Measurements from ENCODE around the gene SPACDR.
A peak's percentile ranks its signal among the peaks of the same experiment; 100 is the strongest.

Gene SPACDR

GRCh38 chr7:100433592-100434296 lies 30.3 kb downstream of the SPACDR start:
- no peak for DNase-seq

DNA sequence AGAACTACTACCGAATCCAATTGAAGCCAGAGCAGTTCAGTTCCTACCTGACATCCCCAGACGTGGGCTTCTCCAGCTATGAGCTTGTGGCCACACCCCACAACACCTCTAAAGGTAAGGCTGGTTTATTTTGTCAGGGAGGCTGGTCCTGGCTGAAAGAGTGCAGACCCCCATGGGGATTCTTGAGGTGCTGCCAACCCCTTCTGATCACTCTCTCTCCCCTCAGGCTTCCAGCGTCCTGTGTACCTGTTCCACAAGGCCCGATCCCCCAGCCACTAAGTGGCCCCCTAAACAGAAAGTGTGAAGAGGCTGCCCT lies 30.8 kb downstream of the SPACDR start:
- no peak for DNase-seq

- no peak for DNase-seq
These were observed 31.3 kb downstream of the SPACDR start for GRCh38 chr7:100432621-100433275.

GRCh38 chr7:100432053-100432452 lies 32.0 kb downstream of the SPACDR start:
- no peak for DNase-seq

- no peak for DNase-seq
These were observed 32.7 kb downstream of the SPACDR start for GRCh38 chr7:100431286-100431735.

GRCh38 chr7:100430493-100431285 lies 33.4 kb downstream of the SPACDR start:
- no peak for DNase-seq

DNA sequence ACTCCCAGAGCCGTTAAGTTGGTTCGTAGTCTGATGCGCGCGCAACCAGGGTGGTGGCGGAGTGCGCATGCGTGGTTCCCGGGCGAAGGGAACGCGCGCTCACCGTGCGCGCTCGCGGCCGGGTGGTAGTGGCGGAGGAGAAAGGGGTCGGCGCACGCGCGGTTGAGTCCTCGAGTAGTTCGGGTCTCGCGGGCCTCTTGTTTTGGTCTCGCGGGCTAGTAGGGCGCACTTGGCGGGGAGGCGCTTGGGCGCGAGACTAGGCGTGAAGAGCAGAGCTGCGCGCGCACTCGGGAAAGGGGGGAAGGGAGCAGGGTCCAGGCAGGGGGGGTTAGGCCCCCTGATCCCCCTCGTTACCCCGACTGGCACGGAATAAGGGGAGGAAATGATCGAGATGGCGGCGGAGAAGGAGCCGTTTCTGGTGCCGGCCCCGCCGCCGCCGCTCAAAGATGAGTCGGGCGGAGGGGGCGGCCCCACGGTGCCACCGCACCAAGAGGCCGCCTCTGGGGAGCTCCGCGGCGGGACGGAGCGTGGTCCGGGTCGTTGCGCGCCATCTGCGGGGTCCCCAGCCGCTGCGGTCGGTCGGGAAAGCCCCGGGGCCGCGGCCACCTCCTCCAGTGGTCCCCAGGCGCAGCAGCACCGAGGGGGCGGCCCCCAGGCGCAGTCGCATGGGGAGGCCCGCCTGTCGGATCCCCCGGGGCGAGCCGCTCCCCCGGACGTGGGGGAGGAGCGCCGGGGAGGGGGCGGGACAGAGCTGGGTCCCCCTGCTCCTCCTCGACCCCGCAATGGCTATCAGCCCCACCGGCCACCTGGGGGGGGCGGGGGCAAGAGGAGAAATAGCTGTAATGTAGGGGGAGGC lies 34.2 kb downstream of the SPACDR start, which contains the start of gene MEPCE:
Gene MEPCE (plus strand): TSS at position 195 of the 856 bp plus-strand sequence. CDS start 188 bp downstream, at position 383.
- peak; percentile 97 for DNase-seq

DNA sequence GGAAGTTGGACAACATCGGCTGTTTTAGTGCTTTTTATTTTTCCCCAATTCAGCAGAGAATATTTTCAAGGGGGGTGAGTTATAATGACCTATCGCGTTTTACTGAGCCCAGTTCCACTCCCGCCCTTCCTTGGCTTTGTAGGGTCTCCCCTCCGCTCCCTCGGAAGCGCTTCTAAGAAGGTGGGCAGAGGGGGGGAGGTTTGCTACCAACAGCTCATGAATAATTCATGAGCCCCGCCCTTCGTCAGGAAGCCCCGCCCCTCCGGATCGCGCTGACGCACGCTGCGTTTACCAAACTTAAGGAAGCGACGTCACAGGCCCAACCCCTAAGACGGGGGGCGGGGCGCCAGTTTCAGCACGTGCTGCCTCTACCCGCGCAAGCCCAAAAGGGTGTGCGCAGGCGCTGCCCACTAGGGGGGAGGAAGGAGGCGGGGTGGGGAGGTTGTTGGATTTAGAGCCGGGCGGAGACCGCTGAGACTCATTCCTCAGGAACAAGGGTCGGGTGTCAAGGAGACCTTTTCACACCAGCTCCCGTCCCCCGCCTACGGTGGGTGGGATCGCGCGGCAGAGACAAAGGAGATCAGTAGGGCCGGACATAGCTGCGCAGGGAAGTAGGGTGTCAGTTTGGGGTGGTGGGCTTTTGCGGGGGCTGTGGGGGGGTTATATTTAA lies 35.0 kb downstream of the SPACDR start:
- peak; percentile 99 for DNase-seq

DNA sequence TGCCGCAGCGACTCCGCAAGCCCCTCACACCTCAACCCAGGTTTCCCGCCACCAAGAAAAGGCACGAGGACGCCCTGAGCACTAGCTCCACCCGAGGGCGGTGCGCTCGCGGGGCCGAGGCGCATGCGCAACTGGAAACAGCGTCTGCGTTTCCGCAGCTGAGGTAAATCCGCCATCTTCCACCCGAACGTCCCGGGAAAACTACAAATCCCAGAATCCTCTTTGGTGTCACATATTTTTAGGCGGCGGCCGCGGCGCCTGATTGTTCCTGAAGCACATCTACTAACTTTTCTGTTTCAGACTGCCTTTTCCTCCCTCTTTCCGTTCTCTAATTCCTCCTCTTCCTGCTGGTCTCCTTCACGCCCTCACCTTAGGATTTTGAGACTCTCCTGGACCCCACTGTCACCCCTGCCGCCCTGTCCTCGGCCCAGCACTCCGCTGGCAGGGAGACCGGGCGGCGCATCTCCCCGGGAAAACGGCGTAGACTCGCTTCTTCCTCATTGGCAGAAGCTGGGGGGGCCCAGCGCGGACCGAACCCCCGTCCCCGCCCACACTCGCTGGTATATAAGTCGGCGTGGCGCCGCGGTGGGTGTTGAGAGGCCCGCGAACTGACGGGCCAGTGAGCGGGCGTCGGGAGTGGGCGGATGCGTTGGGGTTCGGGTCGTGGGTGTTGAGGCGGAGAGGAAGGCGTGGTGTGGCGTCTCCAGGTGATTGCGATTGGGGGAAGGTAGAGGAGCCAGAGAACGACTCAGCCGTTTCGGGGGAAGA lies 35.7 kb downstream of the SPACDR start, which contains the start of gene ZCWPW1:
Gene ZCWPW1 (minus strand): TSS at position 505 of the 768 bp plus-strand sequence. CDS start 8,054 bp downstream, outside the sequence.
- peak; percentile 96 for DNase-seq

DNA sequence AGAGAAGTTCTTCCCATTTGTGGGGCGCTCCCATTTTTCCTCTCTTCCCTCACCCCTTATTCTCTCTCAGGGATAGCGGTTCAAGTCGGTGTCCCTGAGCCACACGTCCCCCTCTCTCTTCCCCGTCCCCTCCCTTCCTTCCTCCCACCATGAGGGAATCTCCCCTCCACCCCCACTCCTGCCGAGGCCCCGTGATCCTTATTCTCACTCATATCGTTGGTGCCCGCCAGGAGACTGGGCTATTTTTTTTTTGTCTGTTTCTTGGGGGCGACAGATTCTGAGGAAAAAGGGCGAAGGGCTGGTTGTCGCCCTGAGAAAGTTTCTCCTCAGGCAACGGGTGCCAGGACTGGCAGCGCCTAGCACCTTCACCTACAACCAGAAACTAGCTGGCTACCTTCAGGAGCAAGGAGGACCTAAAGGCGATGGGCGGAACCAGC lies 36.3 kb downstream of the SPACDR start:
- DNase-seq, result no peak

GRCh38 chr7:100426516-100426915 lies 37.5 kb downstream of the SPACDR start:
- no peak for DNase-seq

- no peak for DNase-seq
These were observed 38.7 kb downstream of the SPACDR start for GRCh38 chr7:100425347-100425746.

GRCh38 chr7:100423315-100423714 lies 40.7 kb downstream of the SPACDR start:
- DNase-seq, result no peak

DNA sequence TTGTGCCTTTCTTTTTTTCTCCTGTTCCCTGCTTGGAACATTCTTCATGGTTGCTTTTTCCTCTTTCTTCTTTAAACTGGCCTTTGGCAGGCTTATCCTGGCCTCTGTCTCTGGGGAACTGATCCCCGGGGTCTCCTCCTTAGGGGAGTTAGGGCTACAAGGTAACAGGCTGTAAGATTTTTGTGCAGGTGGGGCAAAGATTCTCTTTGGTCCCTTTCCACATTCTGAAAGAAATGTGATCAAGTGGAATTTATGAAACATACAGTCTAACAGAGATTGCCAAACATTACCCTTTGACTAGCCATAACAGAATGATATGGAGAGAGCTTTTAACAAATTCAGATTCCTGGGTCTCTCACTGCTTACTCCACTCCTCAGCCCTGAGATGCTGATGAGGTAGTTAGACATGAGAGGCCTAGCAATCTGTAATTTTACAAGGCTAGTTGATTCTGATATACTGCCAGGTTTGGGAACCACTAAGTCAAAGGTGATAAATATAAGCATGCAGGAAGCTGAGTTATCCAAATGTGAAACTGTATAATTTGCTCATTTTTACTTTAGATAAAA lies 44.3 kb downstream of the SPACDR start:
- DNase-seq, result no peak

DNA sequence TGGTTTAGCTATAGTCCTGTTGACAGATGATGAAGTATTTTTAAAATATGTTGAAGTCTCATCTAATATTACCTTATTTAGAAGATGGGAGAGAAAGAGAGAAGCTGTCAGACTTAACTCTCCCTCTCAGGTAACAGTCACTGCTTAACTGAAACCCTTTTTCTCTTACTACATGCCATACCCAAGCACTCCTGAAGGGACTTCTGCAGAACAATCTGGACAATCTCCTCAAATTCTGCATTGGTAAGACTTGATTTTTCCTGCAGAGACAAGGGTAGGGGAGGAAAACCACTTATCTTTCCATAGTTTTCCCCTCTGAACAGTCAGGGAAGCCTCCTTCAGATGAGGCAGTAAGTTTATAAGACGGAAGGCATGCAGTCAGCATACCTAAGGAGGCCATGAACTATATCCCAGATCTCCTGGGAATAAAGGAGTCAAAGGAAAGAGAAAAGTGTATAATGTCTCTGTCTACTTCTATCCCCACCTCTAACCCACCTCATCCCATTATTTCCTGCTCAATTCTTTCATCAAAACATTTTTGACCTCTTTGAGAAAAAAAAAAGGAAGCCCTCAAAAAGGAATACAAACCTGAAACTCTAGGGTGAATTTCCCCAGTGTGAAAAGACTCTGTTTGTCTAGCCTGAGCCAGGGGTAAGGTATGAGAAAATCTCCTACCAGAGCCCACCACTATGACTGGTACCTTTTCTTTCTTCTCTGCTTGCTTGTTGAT lies 45.0 kb downstream of the SPACDR start:
- DNase-seq, result peak; percentile 54

DNA sequence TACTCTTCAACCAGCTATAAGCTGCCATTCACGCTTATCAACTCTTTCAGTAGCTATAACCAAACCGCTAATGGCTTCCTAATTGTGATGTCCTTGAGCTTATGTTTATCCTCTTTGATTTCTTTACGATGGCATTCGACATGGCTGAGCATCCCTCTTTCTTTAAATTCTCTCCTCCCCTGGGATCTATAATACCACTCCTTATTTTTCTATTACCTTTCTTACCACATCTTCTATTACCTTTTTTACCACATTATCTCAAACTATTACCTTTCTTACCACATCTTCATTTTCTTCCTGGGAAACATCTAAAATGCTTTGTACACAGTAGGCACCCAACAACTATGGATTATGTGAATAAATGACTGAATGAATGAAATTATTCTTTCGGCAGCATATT lies 48.6 kb downstream of the SPACDR start:
- no peak for DNase-seq

DNA sequence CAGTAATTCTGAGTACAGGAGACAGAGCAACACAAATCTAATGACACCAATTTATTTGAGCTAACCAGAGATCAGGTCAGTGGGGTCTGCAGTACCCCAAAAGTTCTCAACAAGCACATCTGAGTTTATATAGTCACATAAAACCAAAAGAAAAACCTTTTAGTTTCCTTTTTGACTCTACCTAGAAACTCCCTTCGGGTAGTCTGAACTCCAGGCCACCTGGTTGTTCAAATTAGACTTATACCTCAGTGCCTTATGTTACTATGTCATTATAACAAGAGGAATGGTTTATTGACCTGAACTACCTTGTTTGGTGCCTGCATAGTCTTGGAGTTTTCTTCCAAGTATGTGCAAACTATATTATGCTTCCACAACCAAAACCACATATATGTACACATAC lies 50.2 kb downstream of the SPACDR start:
- no peak for DNase-seq

- no peak for DNase-seq
These were observed 50.7 kb downstream of the SPACDR start for GRCh38 chr7:100413346-100413745.

GRCh38 chr7:100411101-100411500 lies 53.0 kb downstream of the SPACDR start:
- DNase-seq, result no peak

Measured in fibroblast of skin of back (primary cell).